OCI-LY7 (cell line): ENCODE measurements around the gene PPP2R2B.

Experiments
- EZH2phosphoT487 ChIP-seq: fragments of 200-600 bp; sonication (generic); IDR thresholded peaks from 2 replicates; pipeline ENCODE4 v1.6.1; 2018; ENCODE audit warnings: low read depth, borderline replicate concordance, mild to moderate bottlenecking, mixed run types, antibody characterized with exemption, low read length, moderate library complexity, mixed read lengths
- TF ChIP-seq, protein P1 (sequence below): fragments of 200-600 bp; sonication (generic); conservative IDR thresholded peaks from 2 replicates; pipeline ENCODE4 v1.5.1; 2014; ENCODE audit warnings: mild to moderate bottlenecking, antibody characterized with exemption, low read length, moderate library complexity, mixed read lengths

DNA sequence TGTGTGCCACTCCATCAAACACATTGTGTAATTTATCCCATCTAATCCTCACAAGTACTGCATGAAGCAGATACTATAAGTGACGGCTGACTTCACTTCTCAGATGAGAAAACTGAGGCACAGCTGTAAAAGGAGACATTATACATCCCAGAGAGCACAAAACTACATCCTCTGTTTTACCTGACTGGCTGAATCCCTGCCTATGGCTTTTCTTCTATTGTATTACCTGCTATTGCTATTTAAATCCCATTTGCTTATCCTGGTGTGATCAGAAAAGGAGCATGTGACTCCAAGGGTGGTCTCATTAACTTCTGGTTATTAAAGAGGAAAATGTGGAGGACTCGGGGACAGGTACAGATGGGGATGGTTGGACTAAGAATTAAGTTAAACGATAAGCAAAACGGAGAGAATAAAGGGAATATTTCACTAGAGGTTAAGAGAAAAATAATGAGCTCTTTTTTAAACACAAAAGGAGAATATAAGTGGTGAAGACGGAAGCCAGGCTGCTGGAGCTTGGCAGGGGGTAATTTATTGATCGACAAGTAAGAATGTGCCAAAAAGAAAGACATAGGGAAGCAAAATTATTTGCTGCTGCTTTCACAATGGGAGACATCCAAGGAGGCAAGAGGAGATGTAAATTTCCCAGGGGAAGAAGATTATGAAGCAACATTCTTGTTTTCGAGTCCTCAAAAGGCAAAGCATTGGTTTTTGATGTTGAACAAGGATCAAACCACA is 206.8 kb downstream of the PPP2R2B start:
- TF ChIP-seq, protein P1, sequence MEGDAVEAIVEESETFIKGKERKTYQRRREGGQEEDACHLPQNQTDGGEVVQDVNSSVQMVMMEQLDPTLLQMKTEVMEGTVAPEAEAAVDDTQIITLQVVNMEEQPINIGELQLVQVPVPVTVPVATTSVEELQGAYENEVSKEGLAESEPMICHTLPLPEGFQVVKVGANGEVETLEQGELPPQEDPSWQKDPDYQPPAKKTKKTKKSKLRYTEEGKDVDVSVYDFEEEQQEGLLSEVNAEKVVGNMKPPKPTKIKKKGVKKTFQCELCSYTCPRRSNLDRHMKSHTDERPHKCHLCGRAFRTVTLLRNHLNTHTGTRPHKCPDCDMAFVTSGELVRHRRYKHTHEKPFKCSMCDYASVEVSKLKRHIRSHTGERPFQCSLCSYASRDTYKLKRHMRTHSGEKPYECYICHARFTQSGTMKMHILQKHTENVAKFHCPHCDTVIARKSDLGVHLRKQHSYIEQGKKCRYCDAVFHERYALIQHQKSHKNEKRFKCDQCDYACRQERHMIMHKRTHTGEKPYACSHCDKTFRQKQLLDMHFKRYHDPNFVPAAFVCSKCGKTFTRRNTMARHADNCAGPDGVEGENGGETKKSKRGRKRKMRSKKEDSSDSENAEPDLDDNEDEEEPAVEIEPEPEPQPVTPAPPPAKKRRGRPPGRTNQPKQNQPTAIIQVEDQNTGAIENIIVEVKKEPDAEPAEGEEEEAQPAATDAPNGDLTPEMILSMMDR = no peak
- no peak for TF ChIP-seq EZH2phosphoT487
